NK-92 treated with Interleukin-12 subunit alpha and Interleukin-12 subunit beta, amount 100 ng/mL, for 24 hours (cell line): Measurements from ENCODE around the gene CCL8.

Experiments
- DNase-seq: peaks from one replicate; lab custom pipeline; 2025; lab: John Stamatoyannopoulos, UW

Gene CCL8

DNA sequence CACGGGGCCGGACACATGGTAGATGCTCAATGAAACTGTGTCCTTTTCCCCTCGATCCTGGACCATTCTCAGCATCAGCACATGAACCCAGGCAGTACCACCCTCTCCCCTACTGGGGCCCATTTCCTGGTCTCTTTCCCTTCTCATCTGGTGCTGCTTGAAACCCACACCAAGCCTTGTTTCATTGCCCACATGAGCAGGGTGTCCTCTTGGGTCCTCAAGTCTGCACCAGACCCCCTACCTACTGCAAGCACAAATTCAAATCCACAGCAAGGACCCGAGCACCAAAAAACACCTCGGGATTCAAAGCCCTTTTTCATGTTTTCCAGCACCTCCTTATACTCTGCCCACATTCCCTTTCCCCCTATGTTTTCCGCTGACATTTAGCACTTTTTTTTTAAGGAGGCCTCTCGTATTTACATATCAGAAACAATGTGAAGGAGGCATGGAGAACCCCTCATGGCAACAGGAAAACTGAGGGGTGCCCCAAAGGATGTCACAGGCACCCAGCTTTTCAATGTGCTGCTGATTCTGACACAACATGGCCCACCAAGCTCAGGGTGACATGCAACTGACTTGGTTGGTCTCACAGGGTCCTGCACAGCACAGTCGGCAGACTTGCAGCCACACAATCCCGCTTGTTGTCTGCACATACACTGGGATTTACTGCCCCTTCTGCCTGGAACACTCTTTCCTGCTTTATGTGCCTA lies 48.4 kb downstream of the CCL8 start:
- DNase-seq = no peak

DNA sequence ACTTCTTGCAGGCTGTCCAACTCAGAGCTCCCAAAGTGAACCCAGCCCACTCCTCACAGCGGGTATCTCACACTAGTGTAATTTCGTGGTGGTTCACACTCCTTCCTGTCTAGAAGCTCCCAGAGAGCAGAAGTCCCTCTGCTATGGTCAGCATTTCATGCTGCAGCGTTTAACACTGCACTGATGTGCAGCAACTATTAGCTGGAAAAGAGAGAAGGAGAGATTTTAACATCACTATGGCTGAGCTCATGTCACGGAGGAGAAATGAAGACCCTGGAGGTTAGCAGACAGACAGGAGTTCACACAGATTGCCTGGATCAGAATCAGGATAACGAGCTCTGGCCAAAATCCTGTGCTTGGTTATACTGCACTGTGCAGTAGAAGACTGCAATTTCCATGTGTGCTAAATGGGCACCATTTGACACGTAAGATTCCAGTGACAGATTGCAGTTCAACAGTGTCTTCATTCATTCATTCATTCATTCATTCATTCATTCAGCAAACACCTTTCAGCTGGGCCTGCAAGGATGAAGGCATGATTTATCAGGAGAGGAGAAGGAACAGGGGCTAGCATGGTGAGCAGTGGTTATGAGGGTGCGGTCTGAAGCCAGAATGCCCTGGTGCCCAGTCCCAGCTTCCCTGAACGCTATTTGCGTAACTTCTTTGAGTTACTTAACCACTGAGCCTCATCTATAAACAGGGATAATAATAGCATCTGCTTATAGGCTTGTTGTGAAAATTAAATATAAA lies 49.1 kb downstream of the CCL8 start:
- no peak for DNase-seq

DNA sequence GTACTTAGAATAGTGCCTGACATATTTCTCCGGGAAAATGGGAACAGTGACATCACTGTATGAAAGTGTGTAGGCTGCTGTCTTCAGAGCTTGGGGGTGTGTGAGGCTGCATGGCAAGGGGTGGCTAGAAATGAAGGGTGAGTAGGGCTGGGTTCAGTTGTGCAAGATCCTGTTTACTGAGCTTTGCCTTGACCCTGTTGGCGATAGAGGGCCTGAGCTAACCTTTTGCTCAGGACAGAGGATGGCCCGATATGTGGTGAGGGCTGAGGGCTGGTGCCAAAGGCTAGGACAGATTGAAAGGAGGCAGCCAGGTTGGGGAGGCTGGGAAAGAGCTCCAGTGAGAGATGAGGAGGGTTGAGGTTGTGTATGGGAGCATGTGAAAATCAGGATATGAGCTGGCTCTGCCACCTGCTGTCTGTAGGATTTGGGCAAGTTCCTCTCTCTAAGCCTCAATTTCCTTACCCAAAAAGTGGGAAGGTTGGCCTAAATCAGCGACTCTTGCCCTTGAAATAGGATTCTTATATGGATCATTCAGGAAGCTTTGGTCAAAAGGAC lies 49.8 kb downstream of the CCL8 start:
- no peak for DNase-seq

DNA sequence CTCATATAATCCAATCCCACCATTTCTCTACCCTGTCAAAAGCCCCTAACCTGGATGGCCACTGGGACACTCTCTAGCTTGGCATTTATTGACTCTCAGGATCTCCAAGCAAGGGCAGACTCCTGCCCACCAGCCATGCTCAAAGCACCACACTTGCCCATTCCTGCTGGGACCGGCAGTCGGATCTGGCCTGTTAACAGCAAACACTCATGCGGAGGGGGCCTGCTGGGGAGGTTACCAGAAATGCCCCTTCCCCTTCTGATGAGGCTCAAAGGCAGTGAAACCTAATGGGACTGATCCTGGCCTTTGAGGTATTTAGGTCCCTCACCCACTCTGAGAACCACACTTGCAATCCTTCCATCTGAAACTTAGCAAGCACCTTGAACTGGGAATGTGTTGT lies 50.3 kb downstream of the CCL8 start:
- DNase-seq = no peak

DNA sequence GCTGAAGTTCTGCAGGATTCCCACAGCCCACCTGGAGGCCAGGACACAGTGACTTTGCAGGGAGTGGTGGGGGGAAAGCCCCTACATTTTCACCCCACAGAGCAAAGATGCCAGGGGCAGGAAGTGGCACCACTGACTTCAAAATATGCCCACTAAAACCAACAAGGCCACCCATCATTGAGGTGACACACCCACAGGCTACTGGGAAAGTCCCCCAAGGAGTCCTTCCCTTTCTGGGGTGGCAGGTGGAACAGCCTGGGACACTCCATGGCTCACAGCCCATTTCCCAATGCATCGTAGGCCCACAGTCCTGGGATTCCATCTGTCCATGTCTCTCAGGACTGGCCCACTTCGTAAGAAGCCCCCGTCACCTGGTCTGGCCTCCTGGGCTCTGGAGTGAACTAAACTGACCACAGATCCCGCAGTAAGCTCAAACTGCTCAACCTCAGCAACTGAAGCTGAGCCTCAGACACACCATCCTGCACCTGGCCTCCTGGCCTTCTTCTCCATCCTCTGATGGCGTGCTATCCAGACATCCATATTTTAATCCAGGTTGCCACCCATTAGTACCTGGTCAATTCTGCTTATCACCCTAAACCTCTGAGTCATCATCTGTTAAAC lies 51.3 kb downstream of the CCL8 start:
- no peak for DNase-seq

DNA sequence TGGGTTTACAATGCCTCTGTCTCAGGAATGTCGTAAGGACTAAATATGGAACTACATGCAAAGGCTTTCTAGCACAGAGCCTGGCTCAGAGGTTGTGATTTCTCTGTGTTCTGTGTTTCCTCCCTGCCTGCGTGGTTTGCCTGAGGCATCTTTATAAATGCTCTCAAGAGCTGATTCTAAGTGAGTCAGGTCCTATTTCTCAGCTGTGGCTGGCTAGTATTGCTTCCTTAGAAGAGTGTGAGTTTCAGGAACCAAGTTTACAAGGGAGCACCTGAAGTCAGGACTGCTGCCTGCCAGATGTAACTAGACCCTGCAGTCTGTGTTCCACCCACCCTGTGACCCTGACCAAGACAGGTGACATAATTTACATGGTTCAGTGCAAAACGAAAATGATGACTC lies 51.8 kb downstream of the CCL8 start:
- no peak for DNase-seq
